ENCODE results near the gene THSD7B.

DNA sequence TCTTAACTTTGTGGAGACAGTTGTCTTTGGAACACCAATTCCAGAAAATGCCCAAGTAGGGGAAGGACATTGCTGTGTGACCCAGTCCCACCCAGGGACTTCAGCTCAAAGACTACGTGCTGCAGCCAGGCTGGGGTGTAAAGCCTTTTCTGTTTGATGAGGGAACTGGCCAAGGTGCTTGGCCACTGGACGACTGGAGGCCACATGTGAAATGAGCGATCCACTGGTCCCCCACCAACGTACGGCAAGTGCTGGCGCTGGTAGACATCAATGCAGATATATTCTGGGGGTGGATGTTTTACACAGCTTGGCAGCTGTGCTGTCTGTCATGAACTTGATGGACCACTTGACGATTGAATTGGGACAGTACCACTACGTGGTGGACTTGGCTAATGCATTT lies 616.4 kb downstream of the THSD7B start:
- TF ChIP-seq, protein P1, sequence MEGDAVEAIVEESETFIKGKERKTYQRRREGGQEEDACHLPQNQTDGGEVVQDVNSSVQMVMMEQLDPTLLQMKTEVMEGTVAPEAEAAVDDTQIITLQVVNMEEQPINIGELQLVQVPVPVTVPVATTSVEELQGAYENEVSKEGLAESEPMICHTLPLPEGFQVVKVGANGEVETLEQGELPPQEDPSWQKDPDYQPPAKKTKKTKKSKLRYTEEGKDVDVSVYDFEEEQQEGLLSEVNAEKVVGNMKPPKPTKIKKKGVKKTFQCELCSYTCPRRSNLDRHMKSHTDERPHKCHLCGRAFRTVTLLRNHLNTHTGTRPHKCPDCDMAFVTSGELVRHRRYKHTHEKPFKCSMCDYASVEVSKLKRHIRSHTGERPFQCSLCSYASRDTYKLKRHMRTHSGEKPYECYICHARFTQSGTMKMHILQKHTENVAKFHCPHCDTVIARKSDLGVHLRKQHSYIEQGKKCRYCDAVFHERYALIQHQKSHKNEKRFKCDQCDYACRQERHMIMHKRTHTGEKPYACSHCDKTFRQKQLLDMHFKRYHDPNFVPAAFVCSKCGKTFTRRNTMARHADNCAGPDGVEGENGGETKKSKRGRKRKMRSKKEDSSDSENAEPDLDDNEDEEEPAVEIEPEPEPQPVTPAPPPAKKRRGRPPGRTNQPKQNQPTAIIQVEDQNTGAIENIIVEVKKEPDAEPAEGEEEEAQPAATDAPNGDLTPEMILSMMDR (IDR thresholded peaks at IDR 0.05), result no peak
- TF ChIP-seq POLR2A (IDR thresholded peaks at IDR 0.05) (no peak), POLR2AphosphoS5 (IDR thresholded peaks at IDR 0.05) (no peak), EP300 (IDR thresholded peaks at IDR 0.05) (no peak)

Data from upper lobe of left lung (tissue), 4 donors.